ENCODE results near the gene SLC2A4RG.

SLC2A4RG gene

GRCh38 chr20:63706027-63706695, 33.4 kb upstream of the SLC2A4RG start:
- DNase-seq: no peak

GRCh38 chr20:63706852-63707557, 32.6 kb upstream of the SLC2A4RG start:
- no peak overlapping the region for H3K4ac ChIP-seq (ENCODE audit: low read depth, low read length)
- no peak overlapping the region for H2BK15ac ChIP-seq (replicated peaks; ENCODE audit: low read depth)
- H3K79me1 ChIP-seq (ENCODE audit: low read length): peaks cover 18% of the 10 kb centered on the region
- no CpG with 5 or more reads among the region's 56 CpGs for WGBS (ENCODE audit: extremely low coverage, insufficient coverage, low lambda C conversion rate)
- H3K56ac ChIP-seq (ENCODE audit: low read length): peak overlapping the region; percentile 96
- no peak overlapping the region for H3K27ac ChIP-seq (ENCODE audit: low read depth, low read length)
- no peaks in the 10 kb centered on the region for H3K4me1 ChIP-seq (ENCODE audit: control insufficient read depth, low read depth, low read length)
- DNase-seq: peak; percentile 37
- no peak overlapping the region for H2AK5ac ChIP-seq (ENCODE audit: low read length)
- peak overlapping the region; percentile 82 for H3K9ac ChIP-seq (ENCODE audit: low read length)
- H3K18ac ChIP-seq (ENCODE audit: low read length): peak overlapping the region; percentile 24
- H3K4me3 ChIP-seq (ENCODE audit: low read length): peak overlapping the region; percentile 80
- H4K8ac ChIP-seq (ENCODE audit: low read depth, low read length): peak overlapping the region; percentile 93
- no peak overlapping the region for H4K5ac ChIP-seq (ENCODE audit: low read length)
- H3K36me3 ChIP-seq (ENCODE audit: control insufficient read depth, insufficient read depth, low read length): peaks cover 6% of the 10 kb centered on the region
- peak overlapping the region; percentile 89 for H3K23ac ChIP-seq (ENCODE audit: low read length)
- no peaks in the 10 kb centered on the region for H3K27me3 ChIP-seq (ENCODE audit: insufficient read depth, low read length, poor library complexity)
- H3K79me2 ChIP-seq (ENCODE audit: control insufficient read depth, insufficient read depth, low read length): peaks cover 28% of the 10 kb centered on the region
- no peak overlapping the region for H2BK120ac ChIP-seq (ENCODE audit: low read depth, low read length)
- peak overlapping the region; percentile 95 for H3K4me2 ChIP-seq (ENCODE audit: low read length)
- no peak overlapping the region for H2BK5ac ChIP-seq (ENCODE audit: low read length)

More at GRCh38 chr20:63706027-63706695, 33.4 kb upstream of the SLC2A4RG start:
- Histone ChIP-seq H3K79me1 (ENCODE audit: low read length) (peaks cover 16% of the 10 kb centered on the region), H2AK5ac (ENCODE audit: low read length) (no peak overlapping the region), H3K27me3 (ENCODE audit: insufficient read depth, low read length, poor library complexity) (no peaks in the 10 kb centered on the region), H3K79me2 (ENCODE audit: control insufficient read depth, insufficient read depth, low read length) (peaks cover 26% of the 10 kb centered on the region), H3K27ac (ENCODE audit: low read depth, low read length) (no peak overlapping the region), H2BK120ac (ENCODE audit: low read depth, low read length) (no peak overlapping the region), H4K5ac (ENCODE audit: low read length) (no peak overlapping the region), H3K4ac (ENCODE audit: low read depth, low read length) (no peak overlapping the region), H3K23ac (ENCODE audit: low read length) (no peak overlapping the region), H3K36me3 (ENCODE audit: control insufficient read depth, insufficient read depth, low read length) (peaks cover 5% of the 10 kb centered on the region), H3K4me1 (ENCODE audit: control insufficient read depth, low read depth, low read length) (no peaks in the 10 kb centered on the region), H2BK15ac (replicated peaks; ENCODE audit: low read depth) (no peak overlapping the region), H3K4me2 (ENCODE audit: low read length) (no peak overlapping the region), H4K8ac (ENCODE audit: low read depth, low read length) (no peak overlapping the region), H3K9ac (ENCODE audit: low read length) (no peak overlapping the region), H2BK5ac (ENCODE audit: low read length) (no peak overlapping the region), H3K4me3 (ENCODE audit: low read length) (no peak overlapping the region), H3K18ac (ENCODE audit: low read length) (no peak overlapping the region), H3K56ac (ENCODE audit: low read length) (no peak overlapping the region)
- no CpG with 5 or more reads among the region's 12 CpGs for WGBS (ENCODE audit: extremely low coverage, insufficient coverage, low lambda C conversion rate)

- H2AK5ac ChIP-seq (ENCODE audit: low read length): no peak within 1 kb of the TSS
- H2BK5ac ChIP-seq (ENCODE audit: low read length): no peak within 1 kb of the TSS
- peak within 1 kb of the TSS; percentile 88 for H3K9ac ChIP-seq (ENCODE audit: low read length)
- peaks cover 6% of the 10 kb centered on the region for H3K36me3 ChIP-seq (ENCODE audit: control insufficient read depth, insufficient read depth, low read length)
- no peak within 1 kb of the TSS for H2BK15ac ChIP-seq (replicated peaks; ENCODE audit: low read depth)
- H3K79me1 ChIP-seq (ENCODE audit: low read length): peaks cover 18% of the 10 kb centered on the region
- peak within 1 kb of the TSS; percentile 89 for H3K23ac ChIP-seq (ENCODE audit: low read length)
- H2BK120ac ChIP-seq (ENCODE audit: low read depth, low read length): no peak within 1 kb of the TSS
- H3K79me2 ChIP-seq (ENCODE audit: control insufficient read depth, insufficient read depth, low read length): peaks cover 28% of the 10 kb centered on the region
- H3K56ac ChIP-seq (ENCODE audit: low read length): peak within 1 kb of the TSS; percentile 96
- H4K8ac ChIP-seq (ENCODE audit: low read depth, low read length): peak within 1 kb of the TSS; percentile 93
- H3K27me3 ChIP-seq (ENCODE audit: insufficient read depth, low read length, poor library complexity): no peaks in the 10 kb centered on the region
- no peak within 1 kb of the TSS for H3K4ac ChIP-seq (ENCODE audit: low read depth, low read length)
- WGBS (ENCODE audit: extremely low coverage, insufficient coverage, low lambda C conversion rate): no CpG with 5 or more reads among the region's 98 CpGs
- H3K4me2 ChIP-seq (ENCODE audit: low read length): peak within 1 kb of the TSS; percentile 95
- H3K4me1 ChIP-seq (ENCODE audit: control insufficient read depth, low read depth, low read length): no peaks in the 10 kb centered on the region
- no peak within 1 kb of the TSS for H4K5ac ChIP-seq (ENCODE audit: low read length)
- peak within 1 kb of the TSS; percentile 63 for H3K18ac ChIP-seq (ENCODE audit: low read length)
- H3K27ac ChIP-seq (ENCODE audit: low read depth, low read length): no peak within 1 kb of the TSS
- H3K4me3 ChIP-seq (ENCODE audit: low read length): peak within 1 kb of the TSS; percentile 80
- DNase-seq: peak; percentile 91
These were observed 31.8 kb upstream of the SLC2A4RG start, which contains the start of the genes ARFRP1 and ZGPAT for GRCh38 chr20:63707558-63708300. TSS of gene ARFRP1 (minus strand) at chr20:63707976. CDS start at chr20:63707091, 885 bp downstream. TSS of gene ZGPAT (plus strand) at chr20:63708039. CDS start at chr20:63708581, 542 bp downstream.

- Histone ChIP-seq H3K4me1 (ENCODE audit: control insufficient read depth, low read depth, low read length) (no peaks in the 10 kb centered on the region), H4K8ac (ENCODE audit: low read depth, low read length) (no peak overlapping the region), H2BK15ac (replicated peaks; ENCODE audit: low read depth) (no peak overlapping the region), H3K9ac (ENCODE audit: low read length) (peak overlapping the region; percentile 88), H3K79me1 (ENCODE audit: low read length) (peaks cover 18% of the 10 kb centered on the region), H3K27ac (ENCODE audit: low read depth, low read length) (no peak overlapping the region), H3K4me3 (ENCODE audit: low read length) (peak overlapping the region; percentile 60), H2BK5ac (ENCODE audit: low read length) (no peak overlapping the region), H3K4ac (ENCODE audit: low read depth, low read length) (no peak overlapping the region), H3K18ac (ENCODE audit: low read length) (peak overlapping the region; percentile 63), H3K79me2 (ENCODE audit: control insufficient read depth, insufficient read depth, low read length) (peaks cover 28% of the 10 kb centered on the region), H4K5ac (ENCODE audit: low read length) (no peak overlapping the region), H2AK5ac (ENCODE audit: low read length) (no peak overlapping the region), H3K23ac (ENCODE audit: low read length) (no peak overlapping the region), H3K36me3 (ENCODE audit: control insufficient read depth, insufficient read depth, low read length) (peaks cover 6% of the 10 kb centered on the region), H3K56ac (ENCODE audit: low read length) (peak overlapping the region; percentile 83), H3K4me2 (ENCODE audit: low read length) (peak overlapping the region; percentile 73), H3K27me3 (ENCODE audit: insufficient read depth, low read length, poor library complexity) (no peaks in the 10 kb centered on the region), H2BK120ac (ENCODE audit: low read depth, low read length) (no peak overlapping the region)
- WGBS (ENCODE audit: extremely low coverage, insufficient coverage, low lambda C conversion rate): no CpG with 5 or more reads among the region's 67 CpGs
- no peak for DNase-seq
These were observed 31.1 kb upstream of the SLC2A4RG start for GRCh38 chr20:63708301-63709148.

- H2BK5ac ChIP-seq (ENCODE audit: low read length): no peak overlapping the region
- peaks cover 18% of the 10 kb centered on the region for H3K79me1 ChIP-seq (ENCODE audit: low read length)
- no peak overlapping the region for H3K23ac ChIP-seq (ENCODE audit: low read length)
- no CpG with 5 or more reads among the region's 17 CpGs for WGBS (ENCODE audit: extremely low coverage, insufficient coverage, low lambda C conversion rate)
- H3K9ac ChIP-seq (ENCODE audit: low read length): no peak overlapping the region
- peaks cover 28% of the 10 kb centered on the region for H3K79me2 ChIP-seq (ENCODE audit: control insufficient read depth, insufficient read depth, low read length)
- H3K18ac ChIP-seq (ENCODE audit: low read length): no peak overlapping the region
- no peak overlapping the region for H2AK5ac ChIP-seq (ENCODE audit: low read length)
- H3K27me3 ChIP-seq (ENCODE audit: insufficient read depth, low read length, poor library complexity): no peaks in the 10 kb centered on the region
- no peak overlapping the region for H3K4ac ChIP-seq (ENCODE audit: low read depth, low read length)
- DNase-seq: no peak
- peaks cover 6% of the 10 kb centered on the region for H3K36me3 ChIP-seq (ENCODE audit: control insufficient read depth, insufficient read depth, low read length)
- H3K27ac ChIP-seq (ENCODE audit: low read depth, low read length): no peak overlapping the region
- H2BK15ac ChIP-seq (replicated peaks; ENCODE audit: low read depth): no peak overlapping the region
- no peak overlapping the region for H3K4me2 ChIP-seq (ENCODE audit: low read length)
- H4K8ac ChIP-seq (ENCODE audit: low read depth, low read length): no peak overlapping the region
- no peak overlapping the region for H4K5ac ChIP-seq (ENCODE audit: low read length)
- H3K4me3 ChIP-seq (ENCODE audit: low read length): no peak overlapping the region
- no peak overlapping the region for H2BK120ac ChIP-seq (ENCODE audit: low read depth, low read length)
- no peak overlapping the region for H3K56ac ChIP-seq (ENCODE audit: low read length)
- H3K4me1 ChIP-seq (ENCODE audit: control insufficient read depth, low read depth, low read length): no peaks in the 10 kb centered on the region
These were observed 30.4 kb upstream of the SLC2A4RG start for GRCh38 chr20:63709149-63709527.
